Left cardiac atrium (tissue), 4 donors: ENCODE data around the gene CCNL2. TPM values are rescaled to one million over a fixed set of nuclear protein-coding genes. Genes with fewer than 3 reads are reported as not detected.
"Not testable (repeated sequence)": the region's sequence is repeated elsewhere in the genome, so short reads cannot be mapped to it uniquely, and the experiment has no call there.

Experiments
- ATAC-seq, 2 donors: fragments of 200-7000 bp; cut with Tn5 transposase; one replicate each; pipeline ENCODE4 v1.9.1; 2020; ENCODE audit warnings: mild to moderate bottlenecking in 2 of 2, moderate library complexity in 2 of 2
- DNase-seq: peaks from one replicate; pipeline ENCODE4 v3.0.0-alpha.2; 2020
- intact Hi-C, 2 donors: fragments of 100-400 bp; cut with DNase I; formaldehyde crosslinking; loops; one replicate each; pipeline versions ENCODE4 v1.14.1 to v1.15.1; 2022 to 2023
- long read RNA-seq: library from polyadenylated mRNA; unstranded; transcript quantifications from one replicate; pipeline ENCODE4 v2.0.0, GENCODE V29; 2021
- total RNA-seq, 2 donors: library from RNA; stranded (reverse); fragmentation: NEBNext Ultra II Directional; extraction: Animal tissue kit (Norgen Biotek cat#: 25700); gene quantifications; one replicate each; pipeline ENCODE4 v1.2.1, GENCODE V29; 2021
- donor health status: DM: no; HTN: yes; CAD: no.
- donor health status: DM: no; HTN: yes; CAD: no; lungs with severe emphysema.
- donor health status: DM: yes; HTN: yes; CAD: no.
- donor health status: Dilated cardiomyopathy.

Gene CCNL2
- 10 to 100 TPM; 56.0 to 89.0 TPM for total RNA-seq
- long read RNA-seq, transcript CCNL2-204 (6 exons, 3,082 nt): major isoform, 31 of 107 reads
- long read RNA-seq, transcript CCNL2-201 (11 exons, 2,305 nt): minor isoform, 13 of 107 reads
- long read RNA-seq, transcript CCNL2-202 (6 exons, 1,186 nt): minor isoform, 8 of 107 reads
- long read RNA-seq, partial matches to known transcripts: 11 of 107 reads
- long read RNA-seq, other reads (novel, unspliced or antisense): 41 of 107 reads

DNA sequence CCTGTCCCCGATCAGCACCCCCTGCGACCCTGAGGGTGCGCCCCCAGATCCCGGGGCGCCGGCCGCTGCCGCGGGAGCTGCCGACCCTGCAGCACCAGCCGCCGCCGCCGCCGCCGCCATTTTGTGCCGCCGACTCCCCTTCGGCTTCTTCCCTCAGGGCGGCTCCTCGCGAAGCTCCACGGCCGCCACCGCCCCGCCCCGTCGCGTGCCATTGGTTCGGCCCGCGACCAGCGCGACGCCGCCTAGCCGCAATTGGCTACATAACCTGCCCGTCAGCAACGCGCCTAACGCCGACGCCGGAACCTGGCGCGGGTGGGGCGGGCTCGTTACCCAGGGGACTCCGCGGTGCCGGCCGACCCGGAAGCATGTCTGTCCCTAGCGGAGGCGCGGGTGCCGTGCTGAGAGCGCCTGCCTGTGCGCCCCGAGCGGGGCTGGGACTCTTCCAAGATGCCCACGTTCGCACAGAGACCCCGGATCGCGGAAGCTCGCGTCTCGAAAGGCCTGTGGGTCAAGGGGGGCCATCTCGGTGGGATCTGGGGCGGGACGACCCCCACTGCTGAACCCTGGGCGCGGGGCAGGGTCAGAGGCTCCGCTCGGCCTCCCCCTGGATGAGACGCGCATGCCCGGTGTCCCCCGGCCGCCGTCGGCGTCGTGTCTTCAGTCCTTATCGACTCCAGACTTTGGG is at the start of gene CCNL2:
Gene CCNL2 (minus strand): TSS at position 149 of the 685 bp plus-strand sequence. CDS start 29 bp downstream, at position 120.
- intact Hi-C loops: no loop called here
- ATAC-seq: peak; percentile 98
- peak; percentile 99 for DNase-seq

DNA sequence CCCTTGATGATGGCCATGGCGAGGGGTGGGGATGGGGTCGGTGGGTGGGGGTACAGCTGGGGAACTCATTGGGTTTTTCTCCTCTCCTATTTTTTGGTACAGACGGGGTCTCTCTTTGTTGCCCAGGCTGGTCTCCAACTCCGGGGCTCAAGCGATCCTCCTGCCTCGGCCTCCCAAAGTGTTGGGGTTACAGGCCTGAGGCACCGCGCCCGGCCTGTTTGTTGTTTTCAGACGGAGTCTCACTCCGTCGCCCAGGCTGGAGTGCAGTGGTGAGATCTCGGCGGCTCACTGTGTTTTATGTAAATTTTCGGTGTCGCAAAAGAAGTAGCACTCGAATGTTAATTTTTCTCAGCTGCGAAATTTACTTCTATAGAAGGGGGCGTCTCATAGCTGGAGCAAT is 47.5 kb upstream of the CCNL2 start:
- DNase-seq, ATAC-seq, intact Hi-C loops: not testable (repeated sequence)

DNA sequence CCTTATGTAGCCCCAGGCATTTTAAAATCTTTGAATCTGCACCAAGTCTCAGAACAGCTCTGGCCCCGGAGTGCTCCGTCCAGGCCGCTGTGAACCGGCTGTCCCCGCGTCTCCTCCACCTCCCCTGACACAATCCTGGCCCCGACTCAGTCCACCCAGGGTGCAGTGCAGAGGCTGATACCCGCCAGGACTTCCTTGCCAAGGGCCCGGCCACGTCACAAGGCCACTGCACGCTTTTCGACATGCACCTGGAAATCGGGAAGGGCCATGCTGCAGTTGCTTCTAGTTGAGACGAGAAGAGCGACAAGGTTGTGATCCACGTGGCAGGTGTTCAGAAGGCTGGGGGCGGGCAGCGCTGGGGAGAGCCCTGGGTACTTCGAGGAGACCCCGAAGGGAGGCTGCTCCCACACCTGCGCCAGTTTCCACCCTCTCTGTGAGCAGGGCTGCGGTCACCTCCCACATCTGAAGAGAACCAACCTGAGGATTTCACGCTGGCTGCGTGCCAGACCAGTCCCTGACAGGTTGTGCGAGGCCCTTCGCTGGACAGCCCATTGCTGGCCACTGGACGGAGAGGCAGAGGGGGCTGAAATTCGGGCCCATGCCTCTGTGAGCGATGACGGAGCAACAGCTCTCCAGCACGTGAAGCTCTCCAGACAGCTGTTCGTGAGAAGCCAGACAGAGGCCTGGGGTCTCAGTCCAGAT is 43.1 kb upstream of the CCNL2 start:
- ATAC-seq (peak in 1 of 2 donors; percentile 16), DNase-seq (peak; percentile 24)
- intact Hi-C loops: loop anchor here in 1 of 2 donors (5.0 kb wide), 1 partner anchor 35 kb away; the partner anchor contains the start of gene MRPL20

DNA sequence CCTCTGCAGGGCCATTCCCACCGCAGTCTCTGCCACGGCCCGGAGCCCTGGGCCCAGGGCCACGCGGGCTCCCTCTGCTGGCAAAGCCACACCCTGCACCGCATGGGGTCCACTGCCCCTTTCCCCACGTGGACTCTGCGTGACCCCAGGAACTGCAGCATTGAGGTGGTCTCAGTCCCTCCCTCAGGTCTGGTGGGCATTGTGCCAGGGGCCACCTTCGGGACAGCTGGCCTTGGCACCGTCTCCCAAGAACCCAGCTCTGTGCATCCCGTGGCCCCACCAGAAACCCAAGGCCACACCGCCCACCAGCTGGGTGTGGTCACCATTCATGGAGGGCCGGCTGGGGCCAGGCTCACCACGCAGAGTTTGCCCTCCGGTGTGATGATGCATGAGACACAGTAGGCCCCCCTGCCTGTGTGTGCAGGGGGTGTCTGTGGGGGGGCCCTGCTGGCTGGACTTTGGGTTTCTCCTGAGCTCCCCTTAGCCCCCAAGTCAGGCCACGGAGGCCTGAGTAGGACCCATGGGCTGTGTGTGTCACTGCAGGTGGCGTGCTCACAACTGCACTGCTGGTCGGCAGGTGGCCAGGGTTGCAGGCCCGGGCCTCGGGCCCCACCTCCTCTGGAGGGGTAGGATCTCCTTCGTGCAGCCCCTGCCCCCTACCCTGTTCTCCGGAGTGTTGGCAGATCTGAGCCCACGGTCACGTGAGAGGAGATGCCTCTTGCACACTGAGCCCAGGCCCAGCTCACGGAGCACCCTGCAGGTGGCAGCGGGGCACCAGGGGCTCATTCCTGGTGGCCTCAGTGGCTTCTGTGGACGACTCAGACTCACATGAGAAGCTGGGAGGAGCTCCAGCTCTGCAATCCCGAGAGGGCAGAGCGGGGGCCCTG is 42.1 kb upstream of the CCNL2 start:
- peak; percentile 65 for DNase-seq
- peak; percentile 80 to 85 for ATAC-seq
- intact Hi-C loops: loop anchor here in 1 of 2 donors (2.0 to 5.0 kb wide), 2 partner anchors 34 to 58 kb away; partner anchors contain the start of gene MRPL20

DNA sequence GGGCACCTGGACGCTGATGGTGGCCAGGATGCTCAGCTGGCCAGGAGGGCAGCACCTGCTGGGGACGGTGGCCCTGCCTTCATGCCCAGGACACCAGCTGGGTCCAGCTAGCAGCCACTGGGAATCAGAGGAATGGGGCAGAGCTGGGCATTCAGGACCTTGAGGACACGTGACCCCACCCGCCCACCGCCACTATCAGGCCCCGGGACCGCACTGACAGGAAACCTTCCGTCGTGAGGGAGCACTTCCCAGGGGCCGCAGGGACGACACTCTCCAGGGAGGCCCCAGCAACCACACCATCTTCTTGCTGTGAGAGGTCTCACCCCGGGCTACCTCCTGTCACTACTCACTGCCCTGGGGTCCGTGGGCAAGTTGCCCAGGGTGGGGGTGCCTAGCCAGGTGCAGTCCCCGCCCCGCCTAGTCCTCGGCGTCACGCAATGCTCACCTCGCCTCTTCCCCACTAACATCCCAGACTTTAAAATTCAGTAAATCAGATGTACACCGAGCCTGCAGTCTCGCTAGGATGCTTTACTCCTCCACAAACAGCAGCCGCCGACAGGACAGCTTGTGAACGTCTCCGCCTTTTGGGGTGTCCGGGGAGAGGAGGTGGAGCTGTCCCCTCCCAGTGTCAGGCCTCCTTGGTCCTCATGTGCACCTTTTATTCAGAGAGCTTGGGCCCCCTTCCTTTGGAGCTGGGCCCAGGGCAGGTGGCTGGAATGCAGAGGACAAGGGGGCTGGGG is 41.3 kb upstream of the CCNL2 start:
- no peak for DNase-seq
- intact Hi-C loops: loop anchor here in 1 of 2 donors (2.0 to 5.0 kb wide), 2 partner anchors 33 to 58 kb away; partner anchors contain the start of gene MRPL20
- ATAC-seq: no peak

DNA sequence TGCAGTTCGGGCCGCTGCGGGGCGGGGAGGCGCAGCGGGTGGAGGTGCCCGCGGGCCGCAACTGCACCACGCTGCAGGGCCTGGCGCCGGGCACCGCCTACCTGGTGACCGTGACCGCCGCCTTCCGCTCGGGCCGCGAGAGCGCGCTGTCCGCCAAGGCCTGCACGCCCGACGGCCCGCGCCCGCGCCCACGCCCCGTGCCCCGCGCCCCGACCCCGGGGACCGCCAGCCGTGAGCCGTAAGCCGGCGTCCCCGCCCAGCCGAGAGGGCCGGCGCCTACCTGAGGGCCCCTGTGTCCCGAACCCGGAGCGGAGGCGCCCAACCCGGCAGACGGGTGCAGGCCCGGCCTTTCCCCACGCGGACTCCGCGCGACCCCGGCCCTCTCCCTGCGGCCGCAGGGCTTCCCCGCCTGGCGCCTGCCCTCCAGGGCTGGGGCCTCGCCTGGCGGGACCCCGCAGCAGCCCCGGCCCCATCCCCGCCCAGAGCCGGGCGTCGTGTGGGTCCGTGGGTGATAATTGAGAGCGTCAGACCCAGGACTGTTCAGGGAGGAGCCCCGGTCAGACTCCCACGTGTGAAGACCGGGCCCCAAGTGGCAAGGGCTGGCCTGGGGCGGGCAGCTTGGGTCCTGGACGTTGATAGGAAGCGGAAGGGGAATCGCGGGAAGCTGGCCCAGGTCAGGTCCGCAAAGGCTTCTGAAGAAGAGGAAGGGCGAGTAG is 40.6 kb upstream of the CCNL2 start:
- intact Hi-C loops: loop anchor here in 1 of 2 donors (2.0 to 5.0 kb wide), 2 partner anchors 32 to 59 kb away; partner anchors contain the start of gene MRPL20
- peak; percentile 25 for DNase-seq
- no peak for ATAC-seq

DNA sequence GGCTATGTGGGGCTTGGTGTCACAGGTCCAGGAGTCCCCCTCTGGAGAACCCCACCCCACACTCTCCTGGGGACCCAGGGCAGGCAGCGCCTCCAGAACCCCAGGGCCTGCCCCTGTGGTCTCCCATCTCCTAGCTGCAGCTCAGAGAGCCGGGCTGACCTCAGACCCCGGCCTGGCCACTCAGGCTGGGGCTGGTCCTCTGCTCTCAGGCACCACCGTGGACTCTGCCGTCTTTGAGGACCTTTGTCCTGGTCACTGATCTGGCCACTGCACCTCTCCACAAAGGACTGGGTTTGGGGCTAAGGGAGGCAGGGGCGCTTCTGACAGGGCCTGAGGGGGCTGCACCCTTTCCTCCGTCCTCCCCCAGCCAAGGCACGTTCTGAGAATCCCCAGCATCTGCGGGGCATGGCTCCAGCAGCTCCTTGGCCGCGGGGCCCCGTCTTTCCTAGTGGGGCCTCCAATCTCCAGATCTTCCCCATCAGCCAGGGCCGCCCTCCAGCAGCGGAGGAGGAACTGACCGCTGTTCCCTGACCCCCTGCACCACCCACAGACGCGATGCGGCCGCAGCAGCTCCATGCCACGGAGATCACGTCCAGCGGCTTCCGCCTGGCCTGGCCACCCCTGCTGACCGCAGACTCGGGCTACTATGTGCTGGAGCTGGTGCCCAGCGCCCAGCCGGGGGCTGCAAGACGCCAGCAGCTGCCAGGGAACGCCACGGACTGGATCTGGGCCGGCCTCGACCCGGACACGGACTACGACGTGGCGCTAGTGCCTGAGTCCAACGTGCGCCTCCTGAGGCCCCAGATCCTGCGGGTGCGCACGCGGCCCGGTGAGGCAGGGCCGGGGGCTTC is 39.6 kb upstream of the CCNL2 start:
- ATAC-seq (no peak), DNase-seq (no peak)
- intact Hi-C loops: no loop called here

DNA sequence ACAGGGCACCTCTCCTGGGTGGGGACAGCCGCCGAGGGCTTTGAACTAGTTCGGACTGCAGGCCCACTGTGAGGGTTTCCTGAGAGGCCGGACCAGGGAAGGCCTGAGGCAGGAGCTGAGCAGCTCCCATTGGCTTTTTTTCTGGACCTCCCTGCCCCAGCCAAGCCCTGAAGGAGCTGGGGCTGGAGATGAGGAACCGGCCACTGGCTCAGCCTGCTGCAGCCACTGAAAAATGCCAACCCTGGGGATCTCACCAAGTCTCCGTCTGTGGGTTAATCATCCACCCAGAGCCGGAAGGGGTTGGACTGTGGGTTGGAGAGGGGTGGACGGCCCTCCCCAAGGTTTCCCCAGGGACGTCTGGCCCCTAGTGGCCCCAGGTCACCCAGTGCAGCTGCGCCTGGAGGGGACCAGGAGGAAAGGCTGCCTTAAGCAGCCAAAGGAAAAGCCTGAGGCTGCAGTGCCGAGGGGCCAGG is 38.8 kb upstream of the CCNL2 start:
- DNase-seq (no peak), ATAC-seq (no peak)
- intact Hi-C loops: no loop called here

DNA sequence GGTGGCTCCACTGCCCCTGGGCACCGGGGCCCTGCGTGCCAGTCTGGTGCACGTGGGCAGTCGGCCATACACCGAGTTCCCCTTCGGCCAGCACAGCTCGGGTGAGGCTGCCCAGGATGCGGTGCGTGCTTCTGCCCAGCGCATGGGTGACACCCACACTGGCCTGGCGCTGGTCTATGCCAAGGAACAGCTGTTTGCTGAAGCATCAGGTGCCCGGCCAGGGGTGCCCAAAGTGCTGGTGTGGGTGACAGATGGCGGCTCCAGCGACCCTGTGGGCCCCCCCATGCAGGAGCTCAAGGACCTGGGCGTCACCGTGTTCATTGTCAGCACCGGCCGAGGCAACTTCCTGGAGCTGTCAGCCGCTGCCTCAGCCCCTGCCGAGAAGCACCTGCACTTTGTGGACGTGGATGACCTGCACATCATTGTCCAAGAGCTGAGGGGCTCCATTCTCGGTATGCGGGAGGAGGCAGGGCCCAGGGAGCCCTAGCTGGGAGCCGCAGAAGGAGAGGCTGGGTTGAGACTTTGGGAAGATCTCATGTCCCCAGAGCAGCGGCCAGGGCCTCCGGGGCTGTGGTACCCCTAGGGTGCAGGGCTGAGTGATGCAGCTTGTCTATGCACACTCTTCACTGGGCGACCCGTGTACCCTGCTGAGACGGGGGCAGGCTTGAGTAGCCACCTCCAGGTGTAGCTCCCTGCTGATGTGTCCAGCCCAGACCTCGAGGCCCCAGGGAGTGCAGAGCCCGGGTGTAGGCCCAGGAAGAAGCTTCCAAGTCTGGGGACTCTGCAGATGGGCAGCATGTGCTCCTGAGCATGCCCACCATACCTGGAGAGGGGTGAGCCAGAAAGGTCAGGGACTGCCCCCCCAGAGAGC is 38.1 kb upstream of the CCNL2 start:
- peak; percentile 22 for DNase-seq
- no peak for ATAC-seq
- intact Hi-C loops: no loop called here

DNA sequence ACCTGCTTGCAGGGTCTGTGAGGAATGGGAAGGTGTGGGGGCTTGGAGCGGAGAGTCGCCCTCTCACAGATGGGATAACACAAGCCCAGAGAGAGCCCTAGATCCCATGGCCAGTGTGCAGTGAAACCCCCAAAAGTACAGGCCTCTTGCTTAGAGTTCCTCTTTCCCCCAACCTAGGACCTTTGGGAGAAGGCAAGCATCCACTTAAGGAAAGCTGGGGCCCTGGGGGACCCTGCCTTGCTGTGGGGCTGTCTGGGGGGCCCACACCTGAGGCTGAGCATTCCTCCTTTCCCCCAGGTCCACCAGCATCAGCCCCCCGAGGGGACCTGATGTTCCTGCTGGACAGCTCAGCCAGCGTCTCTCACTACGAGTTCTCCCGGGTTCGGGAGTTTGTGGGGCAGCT is 37.5 kb upstream of the CCNL2 start:
- DNase-seq: no peak
- ATAC-seq: no peak
- intact Hi-C loops: no loop called here

DNA sequence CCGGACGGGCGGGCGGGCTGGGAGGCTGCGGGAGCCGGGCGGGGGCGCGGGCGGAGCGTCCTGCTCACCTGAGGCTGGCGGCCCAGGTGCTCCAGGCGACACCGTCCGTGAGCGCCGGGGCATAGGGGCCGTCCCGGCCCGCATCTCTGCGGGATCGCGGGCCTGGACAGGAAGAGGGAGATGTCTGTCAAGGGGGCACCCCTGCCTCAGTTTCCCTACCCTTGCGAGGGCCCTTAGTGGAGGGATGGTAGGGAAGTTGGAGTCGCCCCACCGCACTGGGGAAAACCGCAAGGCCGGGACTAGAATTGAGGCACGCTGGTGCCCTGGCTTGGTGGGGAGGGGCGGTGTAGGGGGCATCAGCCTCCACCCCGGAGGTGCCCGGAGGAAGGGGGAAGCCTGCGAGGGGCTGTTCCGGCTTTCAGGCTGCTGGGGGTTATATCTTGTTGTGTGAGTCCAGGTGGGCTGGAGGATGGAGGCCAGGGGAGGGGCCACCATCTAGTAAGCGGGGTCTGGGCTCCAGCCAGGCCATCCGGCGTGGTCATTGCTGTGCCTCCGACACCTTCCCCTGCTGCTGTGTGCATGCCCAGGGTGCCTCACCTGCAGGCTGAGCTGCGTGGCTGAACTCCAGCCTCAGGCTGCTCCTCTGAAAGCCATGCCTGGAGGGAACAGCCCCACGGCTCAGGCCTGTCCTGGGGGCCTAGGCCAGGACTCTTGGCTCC is 36.9 kb upstream of the CCNL2 start:
- DNase-seq: peak; percentile 27
- intact Hi-C loops: no loop called here
- ATAC-seq: no peak

DNA sequence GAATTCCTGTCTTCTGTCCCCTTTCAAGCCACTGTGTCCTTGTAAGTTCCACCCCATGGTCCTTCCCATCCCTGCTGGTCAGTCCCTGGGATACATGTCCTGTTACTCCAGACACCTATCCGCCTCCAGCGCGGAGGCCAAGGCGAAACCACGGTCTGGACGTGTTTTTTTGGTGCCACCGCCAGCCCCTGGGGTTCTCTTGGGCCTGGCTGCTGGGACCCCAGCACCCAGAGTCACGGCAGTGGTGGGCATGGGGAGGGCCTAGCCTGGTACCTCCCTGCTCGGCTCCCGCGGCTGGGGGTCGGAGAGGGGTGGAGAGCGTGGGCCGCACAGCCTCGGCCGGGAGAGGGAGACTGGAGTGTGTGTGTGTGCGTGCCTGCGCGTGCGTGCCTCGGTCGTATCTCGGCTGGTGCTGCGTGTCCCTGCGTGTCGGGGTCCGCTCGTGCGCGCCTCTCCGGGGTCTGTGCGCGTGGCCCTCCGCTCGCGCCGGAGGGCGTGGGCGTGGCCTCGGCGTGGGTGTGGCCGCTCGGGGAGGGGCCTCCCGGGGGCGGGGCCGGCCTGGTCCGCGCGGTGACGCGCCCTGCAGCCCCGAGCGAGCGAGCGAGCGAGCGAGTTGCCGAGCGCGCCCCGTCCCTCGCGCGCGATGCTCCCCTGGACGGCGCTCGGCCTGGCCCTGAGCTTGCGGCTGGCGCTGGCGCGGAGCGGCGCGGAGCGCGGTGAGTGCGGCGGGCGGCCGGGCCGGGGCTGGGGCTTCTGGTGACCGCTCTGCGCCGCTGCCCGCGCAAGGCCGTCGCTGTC is 36.2 kb upstream of the CCNL2 start, which contains the start of gene VWA1:
Gene VWA1 (plus strand): TSS at position 585 of the 798 bp plus-strand sequence. CDS start 59 bp downstream, at position 644.
- peak; percentile 59 to 72 for ATAC-seq
- intact Hi-C loops: no loop called here
- DNase-seq: peak; percentile 79

DNA sequence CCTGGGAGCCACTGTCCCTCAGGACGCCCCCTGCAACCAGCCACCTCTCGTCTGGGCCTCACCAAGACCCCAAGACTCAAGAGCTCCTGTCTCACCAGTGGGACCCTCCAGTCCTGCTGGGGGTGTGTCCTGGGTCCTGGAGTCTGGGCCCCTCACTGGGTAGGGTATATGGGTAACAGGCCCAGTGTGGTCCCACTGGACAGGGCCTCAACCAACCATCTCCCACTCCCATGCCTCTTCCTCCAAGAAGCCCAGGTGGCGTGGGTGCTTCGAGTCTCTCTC is 35.6 kb upstream of the CCNL2 start:
- intact Hi-C loops: no loop called here
- ATAC-seq (no peak), DNase-seq (peak; percentile 20)

DNA sequence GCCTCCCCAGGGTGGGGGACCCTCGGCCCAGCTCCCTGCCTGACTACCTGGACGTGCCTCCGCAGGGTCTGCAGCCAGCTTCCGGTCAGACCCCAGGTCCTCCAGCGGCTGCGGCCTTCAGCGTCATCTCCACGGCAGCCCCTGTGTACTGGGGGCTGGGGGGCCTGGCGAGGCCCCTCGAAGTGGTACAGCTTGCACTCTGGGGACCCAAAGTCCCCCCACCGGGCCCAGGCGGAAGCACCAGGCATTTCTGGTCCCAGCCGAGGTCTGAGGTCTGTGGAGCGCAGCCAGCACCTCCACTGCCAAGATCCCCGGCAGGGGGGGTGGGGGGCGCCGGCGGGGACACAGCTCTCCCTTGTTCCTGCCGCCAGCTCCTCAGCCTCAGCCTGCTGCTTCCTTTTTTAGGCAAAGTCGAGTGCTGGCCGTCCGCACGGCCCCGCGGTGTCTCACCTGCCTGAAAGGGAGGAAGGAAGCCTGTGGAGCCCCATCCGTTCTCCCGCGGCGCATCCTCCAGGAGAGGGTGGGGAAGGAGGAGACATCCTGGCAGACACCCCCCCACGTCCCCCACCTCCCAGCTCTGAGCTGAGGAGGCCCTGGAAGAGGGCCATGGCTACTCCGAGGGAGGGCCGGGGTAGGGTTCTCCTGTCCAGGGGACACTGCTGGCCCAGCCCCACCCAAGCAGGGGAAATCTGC is 35.1 kb upstream of the CCNL2 start:
- peak; percentile 67 for DNase-seq
- intact Hi-C loops: no loop called here
- ATAC-seq: peak; percentile 7 to 16
